IgD-negative memory B cell (primary cell): Measurements from ENCODE around the gene LRRC42. TPM values are rescaled to one million over a fixed set of nuclear protein-coding genes. Genes with fewer than 3 reads are reported as not detected.

Experiments used
- H3K27ac Mint-ChIP-seq, 3 donors: one replicate each; pipeline ENCODE4 v1.8.0; 2020 to 2022; ENCODE audit warnings: mild to moderate bottlenecking in 3 of 3, mixed read lengths in 3 of 3, moderate library complexity in 1 of 3
- H3K27me3 Mint-ChIP-seq: one replicate; pipeline ENCODE4 v1.8.0; 2021; ENCODE audit warnings: mixed read lengths
- H3K36me3 Mint-ChIP-seq: one replicate; pipeline ENCODE4 v1.8.0; 2020; ENCODE audit warnings: mild to moderate bottlenecking, mixed read lengths
- H3K4me1 Mint-ChIP-seq, 3 donors: one replicate each; pipeline ENCODE4 v1.8.0; 2020 to 2022; ENCODE audit warnings: mixed read lengths in 3 of 3, mild to moderate bottlenecking in 1 of 3
- H3K4me3 Mint-ChIP-seq, 4 donors: one replicate each; pipeline ENCODE4 v1.8.0; 2020 to 2022; ENCODE audit warnings: mild to moderate bottlenecking in 4 of 4, mixed read lengths in 4 of 4, moderate library complexity in 3 of 4
- H3K9me3 Mint-ChIP-seq, 3 donors: one replicate each; pipeline ENCODE4 v1.8.0; 2020 to 2021; ENCODE audit warnings: mixed read lengths in 3 of 3, mild to moderate bottlenecking in 1 of 3
- polyA plus RNA-seq: library from polyadenylated mRNA; unstranded; fragments of 300-500 nt; fragmentation: Illumina TruSeq; gene quantifications from one replicate; pipeline ENCODE4 v1.2.3, GENCODE V29; 2021

LRRC42 gene
- polyA plus RNA-seq: 10.4 TPM

- Mint-ChIP-seq H3K27ac (peak within 1 kb of the TSS; percentile 76 to 96 (median 92)), H3K4me3 (peak within 1 kb of the TSS; percentile 95 to 99 (median 96)), H3K27me3 (no peaks in the 10 kb centered on the region), H3K4me1 (peaks cover 24 to 27% (median 26%) of the 10 kb centered on the region in 3 donors), H3K36me3 (peaks cover 1% of the 10 kb centered on the region), H3K9me3 (no peaks in the 10 kb centered on the region)
These were observed at the start of gene LRRC42 for GRCh38 chr1:53946252-53947171. Gene LRRC42, plus strand, starts transcription at chr1:53946350. Its CDS starts 5,650 bp downstream, at chr1:53952000.

GRCh38 chr1:53896635-53897229 is 49.4 kb upstream of the LRRC42 start:
- Mint-ChIP-seq H3K27me3 (no peaks in the 10 kb centered on the region), H3K27ac (no peak overlapping the region), H3K9me3 (no peaks in the 10 kb centered on the region), H3K4me1 (peaks cover 0 to 3% (median 2%) of the 10 kb centered on the region in 3 donors), H3K36me3 (no peaks in the 10 kb centered on the region), H3K4me3 (no peak overlapping the region)

- Mint-ChIP-seq H3K36me3 (no peaks in the 10 kb centered on the region), H3K9me3 (no peaks in the 10 kb centered on the region), H3K27ac (no peak overlapping the region), H3K4me1 (no peaks in the 10 kb centered on the region), H3K27me3 (no peaks in the 10 kb centered on the region), H3K4me3 (no peak overlapping the region)
These were observed 46.9 kb upstream of the LRRC42 start for GRCh38 chr1:53899206-53899628.

- Mint-ChIP-seq H3K27ac (no peak overlapping the region), H3K36me3 (no peaks in the 10 kb centered on the region), H3K4me3 (no peak overlapping the region)
These were observed 46.4 kb upstream of the LRRC42 start for GRCh38 chr1:53899708-53900107.

GRCh38 chr1:53902235-53903138 is 43.7 kb upstream of the LRRC42 start:
- H3K4me3 Mint-ChIP-seq: no peak overlapping the region

More at GRCh38 chr1:53899708-53900107, 46.4 kb upstream of the LRRC42 start:
- no peaks in the 10 kb centered on the region for H3K27me3 Mint-ChIP-seq
- H3K9me3 Mint-ChIP-seq: no peaks in the 10 kb centered on the region
- H3K4me1 Mint-ChIP-seq: no peaks in the 10 kb centered on the region

GRCh38 chr1:53905509-53905908 is 40.6 kb upstream of the LRRC42 start:
- no peaks in the 10 kb centered on the region for H3K4me1 Mint-ChIP-seq
- no peak overlapping the region for H3K27ac Mint-ChIP-seq
- H3K4me3 Mint-ChIP-seq: no peak overlapping the region
- no peaks in the 10 kb centered on the region for H3K9me3 Mint-ChIP-seq
- peaks cover 10% of the 10 kb centered on the region for H3K36me3 Mint-ChIP-seq
- H3K27me3 Mint-ChIP-seq: no peaks in the 10 kb centered on the region

More at GRCh38 chr1:53902235-53903138, 43.7 kb upstream of the LRRC42 start:
- H3K4me1 Mint-ChIP-seq: no peaks in the 10 kb centered on the region
- H3K9me3 Mint-ChIP-seq: no peaks in the 10 kb centered on the region
- H3K36me3 Mint-ChIP-seq: peaks cover 6% of the 10 kb centered on the region
- no peak overlapping the region for H3K27ac Mint-ChIP-seq
- H3K27me3 Mint-ChIP-seq: no peaks in the 10 kb centered on the region

- Mint-ChIP-seq H3K27ac (no peak overlapping the region), H3K27me3 (no peaks in the 10 kb centered on the region)
These were observed 40.0 kb upstream of the LRRC42 start for GRCh38 chr1:53906121-53906520.

GRCh38 chr1:53909946-53910345 is 36.2 kb upstream of the LRRC42 start:
- H3K4me3 Mint-ChIP-seq: no peak overlapping the region
- H3K4me1 Mint-ChIP-seq: no peaks in the 10 kb centered on the region
- H3K9me3 Mint-ChIP-seq: no peaks in the 10 kb centered on the region

More at GRCh38 chr1:53906121-53906520, 40.0 kb upstream of the LRRC42 start:
- Mint-ChIP-seq H3K4me1 (no peaks in the 10 kb centered on the region), H3K9me3 (no peaks in the 10 kb centered on the region), H3K4me3 (no peak overlapping the region), H3K36me3 (peaks cover 10% of the 10 kb centered on the region)

GRCh38 chr1:53911442-53911841 is 34.7 kb upstream of the LRRC42 start:
- no peaks in the 10 kb centered on the region for H3K4me1 Mint-ChIP-seq
- peaks cover 17% of the 10 kb centered on the region for H3K36me3 Mint-ChIP-seq
- H3K27me3 Mint-ChIP-seq: no peaks in the 10 kb centered on the region
- H3K4me3 Mint-ChIP-seq: no peak overlapping the region
- no peaks in the 10 kb centered on the region for H3K9me3 Mint-ChIP-seq
- no peak overlapping the region for H3K27ac Mint-ChIP-seq

More at GRCh38 chr1:53909946-53910345, 36.2 kb upstream of the LRRC42 start:
- Mint-ChIP-seq H3K27me3 (no peaks in the 10 kb centered on the region), H3K27ac (peak overlapping the region in 1 of 3 donors; percentile 18), H3K36me3 (peaks cover 15% of the 10 kb centered on the region)

GRCh38 chr1:53913352-53914033 is 32.7 kb upstream of the LRRC42 start:
- Mint-ChIP-seq H3K9me3 (no peaks in the 10 kb centered on the region), H3K36me3 (peaks cover 11% of the 10 kb centered on the region), H3K27ac (no peak overlapping the region), H3K4me1 (no peaks in the 10 kb centered on the region), H3K4me3 (no peak overlapping the region), H3K27me3 (no peaks in the 10 kb centered on the region)

GRCh38 chr1:53918343-53918742 is 27.8 kb upstream of the LRRC42 start:
- H3K27me3 Mint-ChIP-seq: no peaks in the 10 kb centered on the region
- no peak overlapping the region for H3K4me3 Mint-ChIP-seq
- H3K27ac Mint-ChIP-seq: no peak overlapping the region
- no peaks in the 10 kb centered on the region for H3K9me3 Mint-ChIP-seq
- no peaks in the 10 kb centered on the region for H3K4me1 Mint-ChIP-seq
- H3K36me3 Mint-ChIP-seq: peaks cover 5% of the 10 kb centered on the region

- Mint-ChIP-seq H3K27me3 (no peaks in the 10 kb centered on the region), H3K4me1 (no peaks in the 10 kb centered on the region), H3K4me3 (peak overlapping the region in 1 of 4 donors; percentile 12), H3K9me3 (no peaks in the 10 kb centered on the region), H3K27ac (no peak overlapping the region), H3K36me3 (peaks cover 5% of the 10 kb centered on the region)
These were observed 26.5 kb upstream of the LRRC42 start for GRCh38 chr1:53919675-53920066.

GRCh38 chr1:53927376-53927881 is 18.7 kb upstream of the LRRC42 start:
- Mint-ChIP-seq H3K9me3 (no peaks in the 10 kb centered on the region), H3K4me1 (no peaks in the 10 kb centered on the region), H3K27me3 (no peaks in the 10 kb centered on the region), H3K36me3 (peaks cover 7% of the 10 kb centered on the region), H3K4me3 (no peak overlapping the region), H3K27ac (no peak overlapping the region)
